Fibroblast of peridontal ligament (primary cell): Measurements from ENCODE around the gene BRINP2.
"Not testable (repeated sequence)": the region's sequence is repeated elsewhere in the genome, so short reads cannot be mapped to it uniquely, and the experiment has no call there.

ENCODE experiments used
- DNase-seq: peaks from one replicate; pipeline ENCODE4 v3.0.0-alpha.2; 2010; ENCODE audit errors: extremely low read depth

Gene BRINP2

GRCh38 chr1:177315261-177315660 is 144.5 kb downstream of the BRINP2 start:
- no peak for DNase-seq

DNA sequence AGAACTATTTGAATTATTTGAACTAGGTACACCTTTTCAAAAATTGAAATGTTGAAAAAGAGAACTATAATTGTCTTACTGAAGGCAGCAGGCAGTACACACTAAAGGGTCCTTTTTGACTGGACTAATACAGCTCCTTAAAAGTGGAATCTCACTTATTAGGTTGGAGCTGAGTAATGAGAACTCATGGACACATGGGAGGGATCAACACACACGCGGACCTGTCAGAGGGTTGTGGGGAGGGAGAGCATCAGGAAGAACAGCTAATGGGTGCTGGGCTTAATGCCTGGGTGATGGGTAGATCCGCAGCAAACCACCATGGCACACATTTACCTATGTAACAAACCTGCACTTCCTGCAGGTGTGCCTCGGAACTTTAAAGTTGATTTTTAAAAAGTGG is 145.0 kb downstream of the BRINP2 start:
- no peak for DNase-seq

- not testable (repeated sequence) for DNase-seq
Observed at GRCh38 chr1:177321434-177321833, 150.7 kb downstream of the BRINP2 start.

DNA sequence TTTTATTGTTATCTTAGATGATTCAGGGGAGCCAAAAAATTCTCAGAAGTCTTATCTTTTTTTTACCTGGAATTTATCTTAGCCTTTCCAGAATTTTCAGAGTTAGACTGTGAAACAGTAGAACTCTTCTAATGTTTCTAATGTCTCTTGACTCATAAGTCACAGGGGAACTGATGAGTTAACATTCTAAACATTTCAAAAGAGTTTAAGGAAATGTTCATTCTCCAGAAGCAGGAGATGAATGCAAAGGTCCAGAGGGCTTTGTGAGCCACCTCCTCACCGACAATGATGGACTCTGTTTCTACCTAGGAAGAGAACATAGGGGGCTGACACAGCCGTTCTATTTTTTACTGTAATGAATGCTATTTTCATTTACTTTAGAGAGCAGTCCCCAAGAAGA is 157.5 kb downstream of the BRINP2 start:
- DNase-seq = peak; percentile 17

DNA sequence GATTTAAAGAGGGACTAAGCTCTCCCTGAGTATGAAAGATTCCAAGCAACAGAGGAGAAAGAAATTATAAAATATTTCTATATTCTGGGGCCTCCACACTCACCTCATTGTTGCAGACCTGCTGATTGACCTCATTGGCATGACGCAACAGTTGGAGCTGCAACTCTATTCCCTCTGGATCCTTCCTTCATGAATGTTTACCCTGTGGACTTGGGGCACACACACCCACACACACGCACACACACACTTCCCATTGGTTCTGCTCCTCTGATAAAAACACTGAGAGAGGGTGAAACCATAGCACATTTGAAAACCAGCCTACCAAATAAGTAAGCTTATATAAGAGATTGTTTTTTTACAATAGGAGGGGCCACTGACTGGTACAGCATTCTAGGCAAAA is 159.1 kb downstream of the BRINP2 start:
- DNase-seq = no peak
